CD4-positive, alpha-beta T cell treated with Interferon gamma for 1 hour (primary cell): ENCODE results near the gene LDB3.

Source experiments
- DNase-seq: peaks from one replicate; pipeline ENCODE4 v3.0.0-alpha.2; 2020

The LDB3 gene

DNA sequence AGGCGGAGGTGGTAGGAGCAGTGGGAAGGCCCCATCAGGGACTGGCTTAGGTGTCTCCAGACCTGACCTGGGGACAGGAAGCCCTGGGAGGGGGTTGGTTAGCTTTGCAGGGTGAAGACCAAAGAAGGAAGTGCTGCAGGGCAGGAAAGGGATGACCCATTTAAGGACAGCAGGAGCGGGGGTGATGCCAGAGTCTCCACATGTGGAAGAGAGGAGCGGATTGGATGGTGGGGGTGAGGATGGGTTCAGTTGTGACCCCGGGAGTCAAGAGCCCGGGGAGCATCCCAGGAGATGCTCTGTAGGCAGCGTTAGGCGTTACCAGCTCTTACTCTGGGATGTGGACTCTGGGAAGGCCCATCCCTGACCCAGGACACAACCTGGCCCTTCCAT, 3.1 kb upstream of the LDB3 start:
- no peak for DNase-seq

DNA sequence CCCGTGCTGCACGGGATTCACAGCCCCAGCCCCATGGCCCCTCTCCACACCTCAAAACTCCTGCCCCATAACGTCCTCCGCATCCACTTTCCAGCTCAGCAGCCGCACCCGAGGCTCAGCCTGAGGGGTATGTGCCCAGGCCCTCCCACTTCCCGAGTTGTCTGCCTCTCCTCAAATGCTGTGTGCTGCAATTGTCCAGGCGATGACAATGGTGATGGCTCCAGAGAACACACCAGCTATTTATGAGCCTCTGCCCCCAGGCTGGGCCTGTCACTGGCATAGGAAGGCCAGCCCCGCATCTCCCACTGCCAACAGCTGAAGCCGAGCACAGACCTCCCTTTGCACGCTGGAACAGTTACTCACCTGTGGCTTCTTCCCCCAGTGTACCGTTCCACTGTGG, 2.4 kb upstream of the LDB3 start:
- DNase-seq: no peak

DNA sequence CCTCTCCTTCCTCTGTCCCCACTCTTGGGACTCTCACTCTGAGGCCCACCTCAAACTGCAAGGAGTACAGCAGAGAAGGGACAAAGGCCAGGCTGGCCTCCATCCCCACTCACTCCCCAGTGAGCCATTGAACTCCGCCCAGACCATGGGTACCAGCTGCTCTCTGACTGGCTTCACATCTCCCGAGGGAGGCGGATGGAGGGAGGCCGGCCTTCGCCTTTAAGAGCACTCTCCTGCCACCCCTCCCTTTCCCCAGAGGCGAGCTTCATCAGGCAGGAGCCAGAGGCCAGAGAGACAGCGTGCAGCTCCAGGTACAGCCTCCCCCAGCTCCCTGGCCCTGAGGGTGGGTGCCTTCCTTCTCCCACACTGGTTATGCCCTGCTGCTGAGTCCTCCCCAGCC, 1.8 kb upstream of the LDB3 start:
- DNase-seq: no peak

DNA sequence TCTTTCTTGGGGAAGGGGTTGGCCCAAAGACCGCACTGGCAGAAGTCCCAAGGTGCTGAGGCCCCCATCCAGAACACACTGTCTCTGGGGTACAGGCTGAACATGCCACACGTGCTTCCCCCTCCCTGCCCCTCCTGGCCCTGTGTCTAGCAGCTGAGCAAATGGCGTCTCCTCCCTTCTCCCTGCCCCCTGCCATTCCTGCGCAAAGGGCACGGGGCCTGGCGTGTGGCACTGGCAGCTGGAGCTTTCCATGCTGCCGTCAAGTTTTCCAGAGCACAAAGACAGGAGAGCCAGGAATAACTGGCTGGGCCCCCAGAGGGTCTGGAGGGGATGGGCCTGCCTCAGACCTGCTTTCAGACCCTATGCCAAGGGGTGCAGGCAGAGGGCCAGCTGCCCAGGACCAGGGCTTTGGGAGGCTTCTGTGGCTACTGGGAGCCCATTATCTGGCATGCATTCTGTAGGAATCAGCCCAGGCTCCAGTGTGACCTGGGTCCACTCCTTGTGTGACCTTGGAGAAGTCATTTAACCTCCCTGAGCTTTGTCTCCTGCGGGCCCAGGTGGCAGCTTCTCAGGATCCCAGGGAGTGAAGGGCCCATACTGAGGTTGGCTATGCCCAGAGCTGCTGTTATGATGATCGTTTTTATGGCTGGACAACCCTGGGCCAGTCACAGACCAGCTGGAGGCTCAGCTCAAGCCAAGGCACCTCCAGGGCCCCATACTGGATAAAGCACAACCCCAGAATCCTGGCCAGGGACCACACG, 710 bp upstream of the LDB3 start:
- DNase-seq: no peak

DNA sequence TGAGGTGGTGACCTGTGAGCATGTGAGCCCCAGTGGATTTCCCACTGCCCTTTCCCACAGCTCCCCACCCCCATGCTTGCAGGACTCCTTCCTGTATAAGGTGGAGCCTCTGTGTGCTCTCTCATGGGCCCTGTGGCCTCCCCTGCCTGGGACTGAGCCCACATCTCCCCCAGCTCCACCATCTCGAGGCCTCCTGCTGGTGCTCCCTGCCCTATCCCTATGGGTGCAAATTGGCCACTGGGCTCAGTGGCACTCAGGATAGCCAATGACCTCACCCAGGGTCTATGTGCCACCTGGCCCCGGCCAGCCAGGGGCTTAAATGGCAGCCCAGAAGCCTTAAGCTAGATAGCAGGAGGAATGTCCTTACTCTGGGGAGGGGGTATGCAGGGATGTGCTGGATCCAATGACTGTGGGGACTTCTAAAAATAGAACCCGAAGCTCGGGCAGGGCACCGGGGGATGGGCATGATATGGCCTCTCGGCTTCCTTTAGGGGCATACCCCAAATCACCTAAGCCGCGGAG, 2.0 kb downstream of the LDB3 start:
- no peak for DNase-seq

DNA sequence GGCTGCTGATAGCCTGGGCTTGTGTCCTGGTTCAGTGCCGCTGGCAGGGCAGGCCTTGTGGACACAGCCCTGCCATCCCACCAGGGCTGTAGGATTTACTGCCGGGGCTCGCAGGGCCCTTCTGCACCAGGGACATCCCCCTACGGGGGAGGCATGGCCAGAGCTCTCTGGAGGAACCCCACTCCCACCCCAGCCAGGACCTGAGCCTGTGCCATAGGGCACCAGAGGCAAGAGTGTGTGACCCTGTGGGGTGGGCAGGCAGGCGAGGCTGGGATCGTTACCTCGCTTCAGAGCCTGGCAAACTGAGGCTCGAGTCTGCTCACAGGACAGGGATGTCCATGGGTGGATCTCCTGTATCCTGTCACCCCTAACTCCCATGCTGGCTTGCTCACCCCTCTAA, 2.6 kb downstream of the LDB3 start:
- no peak for DNase-seq

DNA sequence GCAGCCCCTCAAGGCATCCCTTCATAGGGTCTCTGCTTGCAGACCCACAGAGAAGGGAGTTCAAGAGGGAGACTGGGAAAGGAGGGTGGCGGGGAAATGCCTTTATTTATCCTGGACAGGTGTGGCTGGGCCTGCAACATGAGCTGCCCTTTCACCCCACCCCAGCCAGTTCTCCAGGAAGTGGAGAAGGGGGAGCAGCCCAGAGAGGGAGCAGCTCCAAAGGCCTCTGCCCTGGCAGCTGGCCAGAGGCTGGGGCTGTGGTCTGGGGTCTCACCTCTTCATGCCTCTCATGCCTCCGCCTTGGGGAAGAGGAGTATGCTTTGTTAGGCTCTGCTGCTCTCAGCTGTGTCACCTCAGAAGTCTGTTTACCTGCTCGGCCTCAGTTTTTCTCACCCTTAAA, 3.1 kb downstream of the LDB3 start:
- no peak for DNase-seq

DNA sequence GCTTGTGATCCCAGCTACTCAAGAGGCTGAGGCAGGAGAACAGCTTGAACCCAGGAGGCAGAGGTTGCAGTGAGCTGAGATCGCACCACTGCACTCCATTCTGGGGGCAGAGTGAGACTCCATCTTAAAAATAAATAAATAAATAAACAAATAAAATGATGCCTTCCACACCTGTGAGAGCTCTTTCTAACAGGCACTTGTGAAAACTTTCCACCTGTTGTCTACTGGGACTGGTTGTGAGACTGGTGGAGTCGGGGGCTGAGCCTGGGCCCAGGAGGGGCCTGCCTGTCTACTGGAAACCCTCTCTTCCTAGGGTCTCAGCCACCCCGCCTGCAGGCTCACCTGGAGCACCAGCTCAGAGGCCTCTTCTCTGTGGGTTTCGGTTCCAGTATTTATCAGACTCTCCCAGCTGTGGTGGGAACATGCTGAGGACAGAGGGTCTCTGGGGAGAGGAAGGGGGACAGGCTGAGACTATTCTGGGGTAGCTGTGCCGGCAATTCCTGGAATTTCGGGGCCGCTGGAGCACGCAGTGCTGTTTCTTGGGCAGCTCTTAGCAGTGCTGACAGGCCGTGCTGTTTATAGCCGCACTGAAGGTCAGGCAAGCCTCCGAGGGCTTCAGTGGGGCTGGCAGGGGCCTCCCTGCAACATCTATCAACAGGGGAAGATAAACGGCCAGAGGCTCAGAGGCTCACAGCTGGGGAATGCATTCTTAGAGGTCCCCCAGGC, 3.8 kb downstream of the LDB3 start:
- DNase-seq: no peak

DNA sequence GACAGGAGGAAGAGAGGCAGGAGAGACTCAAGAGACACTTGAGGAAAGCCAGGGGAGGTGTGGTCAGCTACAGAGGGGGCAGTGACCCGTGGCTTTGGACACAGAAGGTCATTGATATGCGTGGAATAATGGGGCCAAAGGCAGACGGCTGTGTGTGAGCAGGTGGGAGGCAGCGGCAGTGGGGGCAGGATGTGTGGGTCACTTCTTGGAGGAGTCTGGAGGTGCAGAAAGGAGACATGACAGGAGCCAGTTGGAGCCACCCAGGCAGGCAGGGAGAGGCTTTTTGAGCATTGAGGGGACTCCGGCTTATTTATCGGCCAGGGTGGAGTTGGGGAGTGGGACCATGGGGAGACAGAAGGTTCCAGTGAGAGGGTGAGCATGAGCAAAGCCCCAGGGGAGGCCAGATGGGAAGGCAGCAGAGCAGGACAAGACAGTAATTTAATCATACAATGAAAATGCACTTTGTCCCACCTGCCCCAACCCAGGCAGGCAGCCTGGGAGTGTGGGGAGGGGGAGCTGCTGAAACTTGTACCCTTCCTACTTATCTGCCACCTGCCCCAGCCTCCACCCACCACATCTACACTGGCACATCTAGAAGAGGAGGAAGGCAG, 5.0 kb downstream of the LDB3 start:
- no peak for DNase-seq

DNA sequence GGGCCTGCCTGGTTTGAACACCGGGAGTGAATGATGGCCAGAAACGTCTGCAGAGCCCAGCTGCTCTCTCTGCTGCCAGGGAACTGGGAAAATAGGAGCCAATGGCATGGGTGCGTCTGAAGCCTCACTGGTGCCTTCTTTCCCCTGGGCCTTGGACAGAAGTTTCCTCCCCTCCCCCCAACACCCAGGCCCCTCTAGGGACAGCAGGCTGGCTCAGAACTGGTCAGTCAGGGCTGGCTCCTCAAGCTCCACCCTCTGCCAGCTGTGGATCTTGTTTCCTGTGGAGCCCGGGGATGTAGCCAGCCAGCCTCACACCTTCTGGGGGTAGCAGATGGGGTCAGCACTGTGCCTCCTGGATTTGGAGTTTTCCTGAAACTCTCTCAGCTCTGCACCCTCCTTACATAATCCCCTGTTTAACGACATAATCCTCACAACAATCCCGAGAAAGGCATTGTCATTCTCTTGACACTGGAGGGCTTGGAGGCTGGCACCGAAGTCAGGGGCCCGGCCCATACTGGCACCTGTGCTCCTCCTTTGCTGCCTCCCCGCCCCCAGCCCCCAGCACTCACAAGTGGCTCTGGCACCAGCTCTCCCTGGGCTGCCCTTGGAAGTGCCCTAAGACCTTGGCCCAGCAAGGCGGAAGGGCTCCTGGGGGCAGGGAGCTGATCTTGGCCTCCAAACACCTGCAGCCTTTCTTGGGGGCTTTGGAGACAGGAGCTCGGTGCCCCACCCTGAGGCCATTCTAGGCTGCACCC, 5.7 kb downstream of the LDB3 start:
- DNase-seq: no peak

DNA sequence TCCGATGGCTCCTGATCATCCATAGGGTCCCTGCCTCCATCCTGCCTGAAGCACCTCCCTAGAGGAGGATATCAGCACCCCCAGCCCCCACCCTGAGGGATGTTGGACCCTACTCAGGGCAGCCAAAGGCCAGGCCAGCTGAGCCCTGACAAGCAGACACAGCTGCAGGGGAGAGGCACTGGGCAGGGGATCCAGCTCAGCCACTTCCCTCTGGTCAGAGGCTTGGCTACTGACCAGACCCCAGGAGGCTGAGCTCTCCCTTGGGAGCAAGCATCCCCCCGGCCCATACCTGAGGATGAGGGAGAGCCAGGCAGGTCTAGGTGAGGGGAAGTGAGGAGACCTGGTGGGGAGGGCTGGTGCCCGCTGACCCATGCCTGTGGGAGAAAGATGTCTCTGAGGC, 6.6 kb downstream of the LDB3 start:
- DNase-seq: no peak

DNA sequence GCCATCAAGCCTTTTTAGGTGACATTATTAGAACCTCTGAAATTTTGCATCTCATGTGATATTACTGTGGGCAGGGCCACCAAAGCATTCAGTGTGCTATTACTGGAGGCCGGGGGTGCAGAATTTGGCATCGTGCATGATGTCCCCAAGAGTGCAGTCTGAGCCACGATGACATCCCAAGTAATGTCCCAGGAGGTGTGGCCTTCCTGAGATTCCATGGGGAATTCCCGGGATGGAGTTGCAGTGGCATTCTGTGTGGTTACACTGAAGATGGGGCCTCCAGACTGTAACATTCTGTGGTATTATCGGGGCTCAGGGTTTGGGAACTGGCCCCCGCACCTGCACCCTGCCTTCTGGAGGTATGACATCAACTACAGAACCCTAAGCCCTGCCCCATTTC, 9.1 kb downstream of the LDB3 start:
- no peak for DNase-seq

DNA sequence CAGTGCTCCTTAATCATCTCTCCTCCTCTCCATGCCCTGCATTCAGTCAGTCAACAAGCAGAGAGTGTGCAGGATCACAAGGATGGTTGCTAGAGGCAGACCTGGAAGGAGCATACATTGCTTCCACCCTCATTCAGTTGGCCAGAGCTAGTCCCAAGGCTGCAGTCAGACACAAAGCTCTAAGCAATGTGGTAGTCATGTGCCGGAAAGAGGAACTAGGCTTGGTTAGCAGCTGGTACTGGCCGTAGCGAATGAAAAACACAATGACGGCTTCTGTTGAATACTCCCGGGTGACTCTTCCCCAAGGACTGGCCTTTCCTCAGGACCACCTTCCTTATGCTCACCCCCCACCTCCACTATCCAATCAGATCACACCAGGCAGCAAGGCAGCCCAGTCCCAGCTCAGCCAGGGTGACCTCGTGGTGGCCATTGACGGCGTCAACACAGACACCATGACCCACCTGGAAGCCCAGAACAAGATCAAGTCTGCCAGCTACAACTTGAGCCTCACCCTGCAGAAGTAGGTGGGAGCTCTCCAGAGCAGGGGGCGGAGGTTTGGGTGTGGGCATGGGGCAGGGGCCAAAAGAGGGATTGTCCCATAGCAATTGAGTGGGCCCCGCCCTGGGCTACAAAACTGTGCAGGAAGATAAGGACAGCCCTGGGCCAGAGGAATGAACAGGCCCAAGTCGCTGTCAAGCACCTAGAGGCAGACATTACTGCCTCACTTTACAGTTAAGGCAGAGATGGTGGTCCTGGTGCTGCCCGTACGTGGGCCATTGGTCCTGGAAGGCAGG, 10.9 kb downstream of the LDB3 start:
- DNase-seq: no peak

DNA sequence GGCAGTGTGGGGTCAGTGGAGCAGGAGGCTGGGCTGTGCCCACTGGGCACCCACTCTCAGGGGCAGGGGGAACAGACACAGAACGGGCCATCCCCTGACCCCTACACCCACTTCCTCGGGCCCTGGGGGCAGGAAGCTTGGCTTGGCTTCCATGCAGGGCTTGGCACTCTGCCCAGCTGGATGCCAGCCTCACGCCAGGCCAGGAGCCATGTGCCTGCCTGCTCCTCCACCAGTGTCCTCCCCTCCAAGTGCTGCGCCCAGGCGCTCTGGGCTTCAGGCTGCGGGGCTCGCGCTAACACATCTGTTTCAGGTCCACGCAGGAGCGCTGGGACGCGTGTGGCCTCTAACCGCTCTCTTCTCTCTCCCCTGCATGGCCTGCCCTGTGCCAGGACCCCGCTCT, 12.7 kb downstream of the LDB3 start:
- no peak for DNase-seq

DNA sequence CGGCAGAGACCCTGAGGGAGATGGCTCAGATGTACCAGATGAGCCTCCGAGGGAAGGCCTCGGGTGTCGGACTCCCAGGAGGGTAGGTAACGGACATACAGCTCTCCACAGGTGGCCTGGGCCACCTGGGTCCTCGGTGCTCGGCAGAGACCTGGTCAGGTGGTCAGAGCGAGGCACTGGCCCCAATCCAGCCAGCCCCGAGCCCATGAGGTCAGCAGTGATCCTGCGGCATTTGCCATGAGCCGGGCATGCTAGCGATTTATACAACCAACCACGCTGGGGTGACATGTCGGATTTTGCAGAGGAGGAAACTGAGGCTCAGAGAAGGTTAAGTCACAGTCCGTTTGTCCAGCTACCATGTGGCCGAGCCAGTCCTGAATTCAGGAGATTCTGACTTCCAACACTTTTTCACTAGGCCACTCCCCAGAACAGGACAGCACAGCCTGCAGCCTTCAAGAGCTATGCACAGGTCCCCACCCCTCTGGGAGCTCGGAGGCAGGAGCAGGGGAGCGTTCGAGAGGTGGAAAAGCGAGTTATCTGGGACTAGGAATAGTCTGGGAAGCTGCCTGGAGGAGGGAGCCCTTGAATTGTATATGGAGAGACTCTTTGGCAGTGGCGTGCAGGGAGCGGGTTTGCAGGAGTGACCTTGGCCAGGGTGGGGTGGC, 13.5 kb downstream of the LDB3 start:
- DNase-seq: no peak

DNA sequence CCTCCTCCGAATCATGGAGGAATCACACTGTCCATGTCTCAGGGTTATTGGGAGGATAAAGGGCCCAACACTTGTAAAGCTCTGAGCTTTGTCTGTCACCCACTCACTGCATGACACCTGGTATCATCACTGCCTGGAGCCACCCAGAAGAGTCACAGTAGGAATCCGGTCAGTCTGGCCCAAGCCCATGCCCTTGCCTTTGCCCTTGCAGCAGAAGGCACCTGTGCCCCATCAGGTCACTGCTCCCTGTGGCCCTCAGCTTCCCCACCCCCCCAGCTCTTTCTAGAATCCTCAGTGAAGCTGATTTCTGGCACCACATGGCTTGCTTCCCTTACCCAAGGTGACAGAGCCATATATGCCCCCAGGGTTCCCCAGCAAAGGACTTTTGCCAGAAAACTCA, 14.4 kb downstream of the LDB3 start:
- DNase-seq: no peak

DNA sequence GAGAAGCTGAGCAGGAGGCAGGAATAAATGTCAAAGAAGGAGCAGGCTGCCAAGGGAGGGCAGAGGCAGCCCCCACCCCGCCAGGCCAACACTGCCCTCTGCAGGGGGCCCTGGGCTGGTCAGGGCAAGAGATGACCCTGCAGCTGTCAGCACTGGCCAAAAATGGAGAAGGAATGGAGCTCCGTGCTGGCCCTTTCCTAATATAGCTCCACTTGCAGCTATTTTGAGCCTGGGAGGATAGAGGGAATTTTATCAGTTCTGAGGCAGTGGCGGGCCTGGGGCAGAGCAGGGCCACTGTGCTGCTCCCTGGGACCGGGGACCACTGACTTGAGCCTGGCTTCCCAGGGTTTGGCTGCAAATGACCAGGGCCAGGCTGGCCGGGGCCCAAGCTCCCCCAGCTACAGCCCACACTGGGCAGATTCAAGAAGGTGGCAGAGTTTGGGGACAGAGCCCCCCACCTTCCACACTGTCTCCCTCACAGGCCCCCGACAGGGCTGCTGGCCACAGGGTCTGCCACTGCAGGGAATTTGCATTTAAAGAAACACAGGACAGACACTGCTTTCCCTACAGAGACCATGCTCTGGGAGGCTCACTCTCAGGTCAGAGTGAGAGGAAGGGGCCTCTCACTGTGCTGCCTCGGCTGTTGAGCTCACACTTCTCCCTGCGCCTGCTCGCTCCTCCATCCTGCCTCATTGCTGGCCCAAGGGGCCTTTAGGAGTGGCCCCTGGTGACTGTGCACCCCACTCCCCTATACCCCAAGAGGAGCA, 16.2 kb downstream of the LDB3 start:
- no peak for DNase-seq

DNA sequence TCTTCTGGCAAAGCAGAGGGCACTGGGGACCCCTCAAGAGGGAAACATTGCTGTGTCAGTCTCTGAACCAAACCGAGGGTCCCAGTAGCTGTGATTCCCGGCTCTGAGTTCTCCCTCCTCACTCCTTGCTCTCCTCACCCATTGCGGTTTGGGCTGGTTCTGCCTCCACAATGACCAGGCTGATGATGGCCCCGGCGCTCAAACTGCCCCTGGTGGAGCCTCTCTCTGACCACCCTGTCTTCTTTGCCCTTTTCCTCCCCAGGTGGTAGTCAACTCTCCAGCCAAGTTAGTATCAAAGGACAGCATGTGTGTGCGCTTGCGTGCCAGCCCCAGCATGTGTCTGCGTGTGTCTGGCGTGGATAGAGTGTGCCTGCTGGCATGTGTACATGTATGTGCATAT, 17.1 kb downstream of the LDB3 start:
- DNase-seq: no peak

DNA sequence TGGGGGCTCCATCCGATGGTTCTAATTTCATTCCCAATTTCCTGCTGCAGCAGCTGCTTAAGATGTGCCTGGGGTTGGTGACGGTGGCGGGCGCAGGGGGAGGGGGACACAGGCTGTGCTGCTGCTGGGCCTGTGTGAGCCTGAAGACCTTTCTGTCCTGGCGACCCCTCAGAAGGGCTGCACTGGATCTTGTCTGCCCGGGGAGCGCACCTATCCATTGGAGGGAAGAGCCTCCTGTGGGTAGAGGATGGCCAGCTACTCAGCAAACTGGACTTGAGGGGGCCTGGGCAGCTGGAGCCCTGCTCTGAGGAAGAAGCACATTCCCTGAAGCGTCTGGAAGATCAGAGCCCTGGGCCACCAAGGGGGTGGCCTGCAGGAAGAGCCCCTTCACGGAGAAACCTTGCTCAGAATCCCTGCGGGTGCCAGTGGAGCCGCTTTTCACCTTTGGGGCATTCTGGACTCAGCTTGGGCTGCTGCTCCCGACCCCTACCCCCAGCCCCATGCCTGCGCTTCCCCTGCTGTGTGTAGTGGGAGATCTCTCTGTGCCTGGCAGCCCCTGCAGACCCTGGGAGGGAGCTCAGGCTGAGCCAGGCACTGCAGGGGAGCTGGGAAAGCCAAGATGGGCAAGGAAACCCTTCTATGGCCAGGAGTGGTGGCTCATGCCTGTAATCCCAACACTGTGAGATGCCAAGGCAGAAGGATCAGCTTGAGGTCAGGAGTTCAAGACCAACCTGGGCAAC, 17.8 kb downstream of the LDB3 start:
- no peak for DNase-seq

DNA sequence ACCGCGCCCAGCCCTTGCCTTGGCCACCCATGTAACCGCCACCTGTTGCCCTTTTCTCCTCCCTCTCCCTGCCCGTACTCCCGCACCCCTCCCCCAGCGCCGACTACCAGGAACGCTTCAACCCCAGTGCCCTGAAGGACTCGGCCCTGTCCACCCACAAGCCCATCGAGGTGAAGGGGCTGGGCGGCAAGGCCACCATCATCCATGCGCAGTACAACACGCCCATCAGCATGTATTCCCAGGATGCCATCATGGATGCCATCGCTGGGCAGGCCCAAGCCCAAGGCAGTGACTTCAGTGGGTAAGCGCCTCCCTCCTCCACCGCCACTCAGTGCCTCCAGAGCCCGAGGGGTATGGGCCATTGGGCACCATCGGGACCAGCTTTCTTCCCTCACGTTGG, 18.7 kb downstream of the LDB3 start:
- no peak for DNase-seq
